K562 treated with DMSO at 1 percent for 12 hours (cell line): ENCODE results near the gene CRABP1. TPM values are rescaled to one million over a fixed set of nuclear protein-coding genes. Genes with fewer than 3 reads are reported as not detected.

ENCODE experiments used
- total RNA-seq: library from RNA; unstranded; fragments of 300-600 nt; gene quantifications from 2 replicates; pipeline ENCODE4 v1.2.3, GENCODE V29; 2022; ENCODE audit not compliant: insufficient read depth

Gene CRABP1
- not detected in 2 replicates for total RNA-seq

GRCh38 chr15:78340231-78341056 is at the start of gene CRABP1:
CRABP1 (plus strand) TSS chr15:78340353; CDS start chr15:78340429, 76 bp downstream.

GRCh38 chr15:78299101-78299930 is 40.8 kb upstream of the CRABP1 start, which contains the start of gene SKIC8:
SKIC8 (minus strand) TSS chr15:78299609; CDS start chr15:78295686, 3,923 bp downstream.

Other genes starting within 250 kb of the CRABP1 start
- not detected in 2 replicates for gene SH2D7, start 247.8 kb upstream of the CRABP1 start, total RNA-seq
- gene CIB2, start 208.9 kb upstream of the CRABP1 start, total RNA-seq, result 29.5 and 41.7 TPM in 2 replicates
- gene IDH3A, start 191.0 kb upstream of the CRABP1 start, total RNA-seq, result 22.3 and 50.6 TPM in 2 replicates
- 1.5 and 4.7 TPM in 2 replicates for gene ACSBG1, start 105.8 kb upstream of the CRABP1 start, total RNA-seq
- gene DNAJA4, start 75.8 kb upstream of the CRABP1 start, total RNA-seq, result 0.78 and 0.96 TPM in 2 replicates
- 51.5 and 57.5 TPM in 2 replicates for gene SKIC8, start 40.7 kb upstream of the CRABP1 start, total RNA-seq
- gene IREB2, start 97.9 kb downstream of the CRABP1 start, total RNA-seq, result 5.8 and 25.1 TPM in 2 replicates
- gene HYKK, start 167.2 kb downstream of the CRABP1 start, total RNA-seq, result 4.2 and 5.8 TPM in 2 replicates
- gene PSMA4, start 200.1 kb downstream of the CRABP1 start, total RNA-seq, result 407 and 499 TPM in 2 replicates
- gene CHRNA5, start 225.2 kb downstream of the CRABP1 start, total RNA-seq, result 2.1 and 3.1 TPM in 2 replicates